H1 (cell line): Measurements from ENCODE around the gene FRG2. TPM values are rescaled to one million over a fixed set of nuclear protein-coding genes. Genes with fewer than 3 reads are reported as not detected.
"Not testable (repeated sequence)": the region's sequence is repeated elsewhere in the genome, so short reads cannot be mapped to it uniquely, and the experiment has no call there.

Experiments
- CTCF ChIA-PET: fragments of 300-600 bp; sonication (Branson Sonifier 250); formaldehyde crosslinking; loops from one replicate; lab custom pipeline; 2021; ENCODE audit not compliant: partially characterized antibody; lab: Charles Lee
- POLR2A ChIA-PET: fragments of 300-600 bp; sonication (Branson Sonifier 250); formaldehyde crosslinking; loops from one replicate; lab custom pipeline; 2021; ENCODE audit warnings: inconsistent platforms; ENCODE audit not compliant: partially characterized antibody; lab: Charles Lee
- DNase-seq, 2 experiments: peaks; one replicate each; pipeline versions ENCODE4 v3.0.0 to v3.0.0-alpha.2; 2010 to 2022; ENCODE audit warnings: low spot score in 2 of 2, low read depth in 1 of 2, mixed read lengths in 1 of 2
- FAIRE-seq: peaks from 2 replicates; lab custom pipeline; 2011; peaks lifted over from hg19 to GRCh38; lab: Jason Lieb, UNC
- H2AFZ ChIP-seq: 2 replicates; pipeline ENCODE4 v1.8.1; 2012; ENCODE audit warnings: low read length, inconsistent platforms
- H2AK5ac ChIP-seq: 2 replicates; pipeline ENCODE4 v1.6.1; 2013; ENCODE audit warnings: low read depth, low read length
- H2BK120ac ChIP-seq: replicated peaks from 2 replicates; pipeline ENCODE3; 2013; ENCODE audit warnings: low read depth, low read length, inconsistent platforms
- H2BK12ac ChIP-seq: 2 replicates; pipeline ENCODE4 v1.6.1; 2013; ENCODE audit warnings: low read depth, low read length
- H2BK15ac ChIP-seq: 2 replicates; pipeline ENCODE4 v1.6.1; 2013; ENCODE audit warnings: low read length
- H2BK20ac ChIP-seq: 2 replicates; pipeline ENCODE4 v1.6.1; 2013; ENCODE audit warnings: low read length
- H2BK5ac ChIP-seq: 2 replicates; pipeline ENCODE4 v1.6.1; 2013; ENCODE audit warnings: low read depth, low read length
- H3K14ac ChIP-seq: 2 replicates; pipeline ENCODE4 v1.6.1; 2013; ENCODE audit warnings: inconsistent platforms; ENCODE audit not compliant: insufficient read length
- H3K18ac ChIP-seq: 2 replicates; pipeline ENCODE4 v1.6.1; 2013; ENCODE audit warnings: low read length; ENCODE audit errors: extremely low read depth
- H3K23ac ChIP-seq: 2 replicates; pipeline ENCODE4 v1.6.1; 2013; ENCODE audit warnings: inconsistent platforms; ENCODE audit not compliant: insufficient read length
- H3K23me2 ChIP-seq: 2 replicates; pipeline ENCODE4 v1.6.1; 2013; ENCODE audit warnings: low read depth, low read length
- H3K27ac ChIP-seq: 2 replicates; pipeline ENCODE4 v1.6.1; 2011; ENCODE audit warnings: low read depth, low read length, inconsistent platforms
- H3K27me3 ChIP-seq, 4 experiments: replicated peaks in 1 of 4; 1 replicate in 1 of 4; 2 replicates in 3 of 4; pipeline versions ENCODE4 v1.6.1 to v1.8.1; 2011 to 2013; ENCODE audit warnings: low read length in 3 of 4, mild to moderate bottlenecking in 3 of 4, inconsistent platforms in 2 of 4, mixed read lengths in 2 of 4, moderate library complexity in 1 of 4; ENCODE audit not compliant: control insufficient read depth in 3 of 4, insufficient read depth in 3 of 4; ENCODE audit errors: extremely low read depth in 1 of 4
- H3K36me3 ChIP-seq, 4 experiments: 2 replicates each; pipeline versions ENCODE4 v1.6.1 to v1.8.1; 2011 to 2013; ENCODE audit warnings: mild to moderate bottlenecking in 4 of 4, low read length in 3 of 4, moderate library complexity in 2 of 4, control low read depth in 1 of 4, inconsistent platforms in 1 of 4; ENCODE audit not compliant: insufficient read depth in 4 of 4, control insufficient read depth in 2 of 4
- H3K4ac ChIP-seq: replicated peaks from 2 replicates; pipeline ENCODE3; 2013; ENCODE audit warnings: low read length, low read depth, mixed read lengths, inconsistent platforms; ENCODE audit not compliant: insufficient read length
- H3K4me1 ChIP-seq, 4 experiments: replicated peaks in 1 of 4; 1 replicate in 1 of 4; 2 replicates in 3 of 4; pipeline versions ENCODE4 v1.6.1 to v1.8.1; 2011 to 2013; ENCODE audit warnings: low read length in 3 of 4, inconsistent platforms in 2 of 4, mixed read lengths in 1 of 4; ENCODE audit not compliant: insufficient read depth in 4 of 4, control insufficient read depth in 3 of 4
- H3K4me2 ChIP-seq, 2 experiments: 2 replicates each; pipeline versions ENCODE4 v1.6.1 to v1.8.1; 2011 to 2013; ENCODE audit warnings: low read depth in 2 of 2, low read length in 2 of 2, control low read depth in 1 of 2, inconsistent platforms in 1 of 2, mild to moderate bottlenecking in 1 of 2; ENCODE audit not compliant: insufficient read depth in 1 of 2
- H3K4me3 ChIP-seq, 4 experiments: fragments of 200-600, 300-600 bp in 1 of 4; sonication (generic), shearing (Covaris generic), sonication (Bioruptor Twin) in 1 of 4; 2 replicates each; pipeline versions ENCODE4 v1.5.1 to v1.8.1; 2011 to 2016; ENCODE audit warnings: low read length in 4 of 4, low read depth in 3 of 4, control low read depth in 2 of 4, inconsistent platforms in 2 of 4, mild to moderate bottlenecking in 2 of 4, mixed read lengths in 1 of 4, moderate library complexity in 1 of 4; ENCODE audit not compliant: insufficient read depth in 2 of 4; ENCODE audit errors: extremely low read depth in 1 of 4
- H3K56ac ChIP-seq: replicated peaks from 2 replicates; pipeline ENCODE3; 2013; ENCODE audit warnings: low read depth, mild to moderate bottlenecking, mixed read lengths, low read length, inconsistent platforms; ENCODE audit not compliant: insufficient read length
- H3K79me1 ChIP-seq: 2 replicates; pipeline ENCODE4 v1.6.1; 2013; ENCODE audit warnings: low read depth, low read length, control low read depth
- H3K79me2 ChIP-seq, 2 experiments: 2 replicates each; pipeline versions ENCODE4 v1.6.1 to v1.8.1; 2012 to 2013; ENCODE audit warnings: low read length in 2 of 2, mild to moderate bottlenecking in 2 of 2, inconsistent platforms in 1 of 2; ENCODE audit not compliant: insufficient read depth in 2 of 2, control insufficient read depth in 1 of 2
- H3K9ac ChIP-seq, 4 experiments: replicated peaks in 1 of 4; 1 replicate in 1 of 4; 2 replicates in 3 of 4; pipeline versions ENCODE4 v1.6.1 to v1.8.1; 2011 to 2013; ENCODE audit warnings: low read depth in 3 of 4, low read length in 3 of 4, control low read depth in 2 of 4, mild to moderate bottlenecking in 2 of 4, moderate library complexity in 2 of 4, inconsistent platforms in 1 of 4; ENCODE audit errors: extremely low read depth in 1 of 4
- H3K9me3 ChIP-seq, 2 experiments: 2 replicates each; pipeline versions ENCODE4 v1.6.1 to v1.8.1; 2012 to 2013; ENCODE audit warnings: mild to moderate bottlenecking in 2 of 2, moderate library complexity in 2 of 2, control low read depth in 1 of 2, inconsistent platforms in 1 of 2, low read depth in 1 of 2, low read length in 1 of 2, mixed read lengths in 1 of 2; ENCODE audit not compliant: insufficient read depth in 2 of 2
- H4K20me1 ChIP-seq, 2 experiments: replicated peaks in 1 of 2; 2 replicates each; pipeline versions ENCODE3 to v1.8.1; 2011 to 2013; ENCODE audit warnings: inconsistent platforms in 2 of 2, low read length in 2 of 2, mild to moderate bottlenecking in 1 of 2; ENCODE audit not compliant: insufficient read depth in 2 of 2, control insufficient read depth in 1 of 2
- H4K5ac ChIP-seq: 2 replicates; pipeline ENCODE4 v1.6.1; 2013; ENCODE audit warnings: low read length, low read depth, mixed read lengths, inconsistent platforms; ENCODE audit not compliant: insufficient read length
- H4K8ac ChIP-seq: 2 replicates; pipeline ENCODE4 v1.8.0; 2013; ENCODE audit warnings: mild to moderate bottlenecking, moderate library complexity, low read length, inconsistent platforms; ENCODE audit not compliant: insufficient read depth; ENCODE audit errors: extremely low read depth
- H4K91ac ChIP-seq: replicated peaks from 2 replicates; pipeline ENCODE3; 2013; ENCODE audit warnings: low read length, mixed read lengths, inconsistent platforms; ENCODE audit not compliant: insufficient read length
- ASH2L ChIP-seq: fragments of 200-600, 300-600 bp; sonication (generic); IDR thresholded peaks from one replicate; pipeline ENCODE4 v1.7.1; 2017; ENCODE audit warnings: low read length
- CHD1 ChIP-seq: IDR thresholded peaks from 2 replicates; pipeline ENCODE4 v1.6.1; 2012; ENCODE audit warnings: low read depth, low read length, improper control_type of control experiment
- CREB1 ChIP-seq: IDR thresholded peaks from 2 replicates; pipeline ENCODE4 v1.6.1; 2012; ENCODE audit warnings: inconsistent platforms
- CTBP2 ChIP-seq: IDR thresholded peaks from 2 replicates; pipeline ENCODE4 v1.7.0; 2011; ENCODE audit warnings: borderline replicate concordance, mild to moderate bottlenecking, moderate library complexity, mixed read lengths, low read length; ENCODE audit not compliant: insufficient read depth, insufficient read length
- HDAC6 ChIP-seq: IDR thresholded peaks from one replicate; pipeline ENCODE4 v1.7.1; 2012; ENCODE audit warnings: low read depth, mild to moderate bottlenecking, inconsistent platforms, low read length, moderate library complexity
- KDM4A ChIP-seq: IDR thresholded peaks from one replicate; pipeline ENCODE4 v1.7.1; 2012; ENCODE audit warnings: low read depth, mild to moderate bottlenecking, moderate library complexity, low read length, inconsistent platforms; ENCODE audit not compliant: severe bottlenecking
- KDM5A ChIP-seq: fragments of 200-600 bp; IDR thresholded peaks from 2 replicates; pipeline ENCODE4 v1.7.1; 2012; ENCODE audit warnings: mild to moderate bottlenecking, low read length, inconsistent platforms, mixed read lengths
- POLR2A ChIP-seq, 2 experiments: IDR thresholded peaks; 1 replicate in 1 of 2; 2 replicates in 1 of 2; pipeline ENCODE4 v1.6.1; 2011; ENCODE audit warnings: low read depth in 2 of 2, low read length in 2 of 2, mild to moderate bottlenecking in 2 of 2; ENCODE audit errors: control extremely low read depth in 1 of 2
- SAP30 ChIP-seq: fragments of 300-600 bp; sonication (generic); IDR thresholded peaks from 2 replicates; pipeline ENCODE4 v1.7.1; 2012; ENCODE audit warnings: low read length, moderate library complexity, mild to moderate bottlenecking, inconsistent platforms; ENCODE audit not compliant: insufficient read depth, insufficient replicate concordance
- SUZ12 ChIP-seq: fragments of 200-600 bp; sonication (generic); IDR thresholded peaks from 2 replicates; pipeline ENCODE4 v1.6.1; 2012; ENCODE audit warnings: mild to moderate bottlenecking, inconsistent platforms, low read length, moderate library complexity, mixed read lengths
- YY1 ChIP-seq: IDR thresholded peaks from 2 replicates; pipeline ENCODE4 v1.6.1; 2011; ENCODE audit warnings: low read depth, mild to moderate bottlenecking, low read length
- WGBS, 2 experiments: shearing (Covaris generic) in 1 of 2; methylation state at CpG; one replicate each; pipeline versions ENCODE4 v1.1.6 to v1.1.7; 2013 to 2015; ENCODE audit warnings: low lambda C conversion rate in 2 of 2, mixed read lengths in 2 of 2, inconsistent platforms in 1 of 2, low coverage in 1 of 2, missing lambda C conversion rate in 1 of 2; ENCODE audit not compliant: insufficient replicate concordance in 2 of 2, insufficient coverage in 1 of 2, insufficient read length in 1 of 2; ENCODE audit errors: extremely low coverage in 1 of 2, missing lambda C conversion rate in 1 of 2; 5-methylcytosine and 5-hydroxymethylcytosine counted together
- polyA plus RNA-seq, 7 experiments: library from polyadenylated mRNA; depleted of rRNA in 3 of 7; stranded (reverse) in 5 of 7; unstranded in 2 of 7; fragments of >200 nt in 5 of 7; fragments of 200-250 nt in 2 of 7; gene quantifications; 1 replicate in 5 of 7; 2 replicates in 1 of 7; 4 replicates in 1 of 7; pipeline versions ENCODE4 v1.2.1 to v1.2.3, GENCODE V29; 2011 to 2013; ENCODE audit warnings: missing spikeins in 2 of 7, mixed read lengths in 2 of 7
- total RNA-seq: library from RNA; stranded (reverse); fragmentation: NEBNext Ultra II Directional; extraction: Animal tissue kit (Norgen Biotek cat#: 25700); gene quantifications from 2 replicates; pipeline ENCODE4 v1.2.1, GENCODE V29; 2021
- TF ChIP-seq, protein P1 (sequence below): IDR thresholded peaks from 2 replicates; pipeline ENCODE4 v1.6.1; 2012; ENCODE audit warnings: inconsistent platforms

Gene FRG2
- total and polyA plus RNA-seq, 2 of the 8 experiments (the other 6 are each of a cell fraction or from before 2014, with no cell fraction given): not detected

DNA sequence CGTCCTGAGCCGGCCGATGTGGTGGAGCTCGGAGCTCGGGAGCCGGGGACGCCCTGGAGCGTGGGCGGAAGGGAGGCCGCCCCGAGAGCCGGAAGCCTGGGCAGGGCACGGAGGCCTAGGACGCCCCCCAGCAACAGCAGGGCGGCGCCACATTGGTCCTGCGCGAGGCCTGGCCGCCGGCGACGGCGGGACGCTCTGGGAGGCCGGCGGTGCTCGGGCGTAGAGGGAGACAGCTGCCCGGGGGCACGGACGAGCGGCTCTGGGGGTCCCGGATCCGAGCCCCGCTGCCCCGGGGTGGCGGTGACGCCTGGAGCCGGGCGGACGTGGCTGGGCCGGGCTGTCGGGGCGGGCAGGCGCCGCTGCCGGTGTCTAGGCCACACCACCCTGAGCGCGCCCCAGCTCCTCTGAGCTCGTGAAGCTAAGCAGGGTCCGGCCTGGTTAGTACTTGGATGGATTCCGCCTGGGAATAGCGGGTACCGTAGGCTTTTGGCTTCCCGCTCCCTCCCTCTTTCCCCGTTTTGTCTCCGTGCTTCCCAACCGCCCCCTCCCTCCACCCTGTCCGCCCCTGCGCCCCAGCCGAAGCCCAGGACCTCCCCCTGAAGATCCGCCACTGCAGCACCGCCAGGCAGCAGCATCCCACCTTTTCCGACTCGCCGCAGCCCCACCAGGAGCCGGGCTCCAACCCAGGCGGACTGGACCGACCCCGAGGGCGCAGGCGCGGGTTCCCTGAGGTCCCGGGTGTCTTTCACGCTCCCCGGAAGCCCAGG is 12.1 kb downstream of the FRG2 start (continued):
- TF ChIP-seq YY1 (peak; percentile 11; the same call in 1 of the 2 replicates), KDM5A (no peak), SUZ12 (peak; percentile 30; the same call in 1 of the 2 replicates), CTBP2 (peak; percentile 82), KDM4A (peak; percentile 69), HDAC6 (no peak), CHD1 (no peak), CREB1 (no peak), ASH2L (peak; percentile 69), POLR2A (IDR thresholded peaks at IDR 0.05; ENCODE audit: control extremely low read depth in 1 of 2, low read depth in 2 of 2, low read length in 2 of 2) (no peak), SAP30 (no peak)
- TF ChIP-seq, protein P1, sequence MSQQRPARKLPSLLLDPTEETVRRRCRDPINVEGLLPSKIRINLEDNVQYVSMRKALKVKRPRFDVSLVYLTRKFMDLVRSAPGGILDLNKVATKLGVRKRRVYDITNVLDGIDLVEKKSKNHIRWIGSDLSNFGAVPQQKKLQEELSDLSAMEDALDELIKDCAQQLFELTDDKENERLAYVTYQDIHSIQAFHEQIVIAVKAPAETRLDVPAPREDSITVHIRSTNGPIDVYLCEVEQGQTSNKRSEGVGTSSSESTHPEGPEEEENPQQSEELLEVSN: no peak

DNA sequence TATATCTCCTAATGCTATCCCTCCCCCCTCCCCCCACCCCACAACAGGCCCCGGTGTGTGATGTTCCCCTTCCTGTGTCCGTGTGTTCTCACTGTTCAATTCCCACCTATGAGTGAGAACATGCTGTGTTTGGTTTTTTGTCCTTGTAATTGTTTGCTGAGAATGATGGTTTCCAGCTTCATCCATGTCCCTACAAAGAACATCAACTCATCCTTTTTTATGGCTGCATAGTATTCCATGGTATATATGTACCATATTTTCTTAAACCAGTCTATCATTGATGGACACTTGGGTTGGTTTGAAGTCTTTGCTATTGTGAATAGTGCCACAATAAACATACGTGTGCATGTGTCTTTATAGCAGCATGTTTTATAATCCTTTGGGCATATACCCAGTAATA is 37.1 kb downstream of the FRG2 start:
- not testable (repeated sequence) for H4K91ac ChIP-seq, H2BK12ac ChIP-seq

More for the DNA sequence above, 37.1 kb downstream of the FRG2 start:
- H3K18ac ChIP-seq, H3K79me1 ChIP-seq, POLR2A ChIA-PET, H4K8ac ChIP-seq, H3K79me2 ChIP-seq, H2BK15ac ChIP-seq, H3K36me3 ChIP-seq, H4K20me1 ChIP-seq, H2BK120ac ChIP-seq, H3K4me1 ChIP-seq, H2BK5ac ChIP-seq, H3K9ac ChIP-seq, H2BK20ac ChIP-seq, H2AFZ ChIP-seq, H4K5ac ChIP-seq, DNase-seq, FAIRE-seq, H3K23me2 ChIP-seq, H3K4me3 ChIP-seq, H3K23ac ChIP-seq, H3K27ac ChIP-seq, H3K56ac ChIP-seq, H2AK5ac ChIP-seq, CTCF ChIA-PET, H3K27me3 ChIP-seq, H3K9me3 ChIP-seq, H3K4ac ChIP-seq, H3K14ac ChIP-seq, H3K4me2 ChIP-seq: not testable (repeated sequence)
- 100% methylated on average over 2 of the region's 3 CpGs; no CpG with 5 or more reads in 1 of the 2 experiments for WGBS, 2 experiments
